ENCODE measurements around the gene SLC16A1. TPM values are rescaled to one million over a fixed set of nuclear protein-coding genes. Genes with fewer than 3 reads are reported as not detected.

Gene SLC16A1
- total and polyA plus RNA-seq, 2 experiments from 2014 or later: 231 to 593 TPM

GRCh38 chr1:112927462-112927990 lies 28.5 kb downstream of the SLC16A1 start (continued):
- no peak for TF ChIP-seq ZNF462 (CRISPR knock-in tag; IDR thresholded peaks at IDR 0.05)
- no peak for TF ChIP-seq EZH2 (IDR thresholded peaks at IDR 0.05; ENCODE audit: low read depth, unreplicated experiment)
- no peak for TF ChIP-seq JUNB (IDR thresholded peaks at IDR 0.05; ENCODE audit: unreplicated experiment)
- no peak for TF ChIP-seq POLR2AphosphoS5 (IDR thresholded peaks at IDR 0.05; ENCODE audit: low read depth)

GRCh38 chr1:112926858-112927257 lies 29.1 kb downstream of the SLC16A1 start:
- H3K27ac ChIP-seq (ENCODE audit: low read depth): no peak overlapping the region
- no peak for ATAC-seq
- H3K4me3 ChIP-seq: no peak overlapping the region
- H3K4me1 ChIP-seq (ENCODE audit: insufficient read depth): peaks cover 7% of the 10 kb centered on the region; the same call in 1 of the 2 replicates
- Mint-ChIP-seq H3K27ac (no peak overlapping the region; the same call in 1 of the 2 replicates), H3K9me3 (no peaks in the 10 kb centered on the region), H3K36me3 (ENCODE audit: low read depth) (peaks cover 82% of the 10 kb centered on the region), H3K4me3 (no peak overlapping the region), H3K4me1 (peaks cover 6% of the 10 kb centered on the region), H3K27me3 (ENCODE audit: insufficient read depth, low read depth, poor library complexity) (peaks cover 8% of the 10 kb centered on the region)
- H3K4me2 ChIP-seq: no peak overlapping the region
- no peaks in the 10 kb centered on the region for H3K27me3 ChIP-seq (ENCODE audit: insufficient read depth)
- H2AFZ ChIP-seq: no peak overlapping the region
- H3K9me2 ChIP-seq (ENCODE audit: insufficient read depth): no peaks in the 10 kb centered on the region
- peaks cover 98% of the 10 kb centered on the region for H3K79me2 ChIP-seq (replicated peaks; ENCODE audit: insufficient read depth)
- H3F3A ChIP-seq (replicated peaks; ENCODE audit: low read depth): peaks cover 36% of the 10 kb centered on the region
- no peak for DNase-seq (ENCODE audit: low spot score)
- H3K36me3 ChIP-seq (ENCODE audit: insufficient read depth): peaks cover 48% of the 10 kb centered on the region
- H4K20me1 ChIP-seq (replicated peaks; ENCODE audit: insufficient read depth): peaks cover 50% of the 10 kb centered on the region
- no peak for TF ChIP-seq REST (IDR thresholded peaks at IDR 0.05; ENCODE audit: unreplicated experiment)
- no peak for TF ChIP-seq POLR2AphosphoS5 (IDR thresholded peaks at IDR 0.05; ENCODE audit: low read depth)
- TF ChIP-seq CTCF (conservative IDR thresholded peaks at IDR 0.05; ENCODE audit: low read depth in 2 of 2): no peak
- TF ChIP-seq NANOG (IDR thresholded peaks at IDR 0.05; ENCODE audit: borderline replicate concordance): no peak

All from GM23338 (cell line).